Skeletal muscle satellite cell (primary cell): ENCODE results near the gene ITGB2.
"Not testable (repeated sequence)": the region's sequence is repeated elsewhere in the genome, so short reads cannot be mapped to it uniquely, and the experiment has no call there.

Experiments used
- H3K27me3 ChIP-seq: 2 replicates; pipeline ENCODE4 v1.7.0; 2013; ENCODE audit warnings: low read length; ENCODE audit not compliant: control insufficient read depth, insufficient read depth
- H3K36me3 ChIP-seq: 2 replicates; pipeline ENCODE4 v1.7.0; 2013; ENCODE audit warnings: mild to moderate bottlenecking, control low read depth, low read length; ENCODE audit not compliant: insufficient read depth
- H3K4me1 ChIP-seq: 2 replicates; pipeline ENCODE4 v1.7.0; 2013; ENCODE audit warnings: low read length; ENCODE audit not compliant: control insufficient read depth, insufficient read depth
- H3K4me2 ChIP-seq: 2 replicates; pipeline ENCODE4 v1.7.0; 2013; ENCODE audit warnings: mild to moderate bottlenecking, low read length
- H3K4me3 ChIP-seq: 2 replicates; pipeline ENCODE4 v1.7.0; 2013; ENCODE audit warnings: low read length
- H3K9ac ChIP-seq: 2 replicates; pipeline ENCODE4 v1.7.0; 2013; ENCODE audit warnings: mild to moderate bottlenecking, low read depth, low read length, moderate library complexity
- H3K9me3 ChIP-seq: replicated peaks from 2 replicates; pipeline ENCODE4 v1.7.0; 2013; ENCODE audit warnings: mild to moderate bottlenecking, control low read depth, low read length

Gene ITGB2

DNA sequence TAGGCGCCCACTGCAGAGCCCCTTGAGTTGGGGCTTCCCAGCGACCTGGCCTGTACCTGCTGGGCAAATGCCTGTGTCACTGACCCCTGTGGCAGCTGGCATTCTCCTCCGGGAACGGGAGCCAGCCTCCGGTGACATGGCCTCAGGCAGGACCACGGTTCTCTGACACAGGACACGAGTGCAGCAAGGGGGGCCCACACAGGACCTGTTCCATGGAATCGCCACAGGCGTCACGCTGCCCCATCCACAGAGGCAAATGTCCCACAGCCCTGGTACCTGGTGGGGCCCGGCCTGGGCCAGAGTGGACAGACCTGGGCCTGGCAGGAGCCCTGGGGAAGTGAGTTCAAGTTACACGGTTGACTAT lies 2.6 kb downstream of the ITGB2 start:
- Histone ChIP-seq H3K4me1 (peaks cover 12% of the 10 kb centered on the region), H3K36me3 (no peaks in the 10 kb centered on the region), H3K4me2 (no peak overlapping the region), H3K9ac (no peak overlapping the region), H3K9me3 (no peaks in the 10 kb centered on the region), H3K4me3 (no peak overlapping the region), H3K27me3 (peaks cover 23% of the 10 kb centered on the region)

DNA sequence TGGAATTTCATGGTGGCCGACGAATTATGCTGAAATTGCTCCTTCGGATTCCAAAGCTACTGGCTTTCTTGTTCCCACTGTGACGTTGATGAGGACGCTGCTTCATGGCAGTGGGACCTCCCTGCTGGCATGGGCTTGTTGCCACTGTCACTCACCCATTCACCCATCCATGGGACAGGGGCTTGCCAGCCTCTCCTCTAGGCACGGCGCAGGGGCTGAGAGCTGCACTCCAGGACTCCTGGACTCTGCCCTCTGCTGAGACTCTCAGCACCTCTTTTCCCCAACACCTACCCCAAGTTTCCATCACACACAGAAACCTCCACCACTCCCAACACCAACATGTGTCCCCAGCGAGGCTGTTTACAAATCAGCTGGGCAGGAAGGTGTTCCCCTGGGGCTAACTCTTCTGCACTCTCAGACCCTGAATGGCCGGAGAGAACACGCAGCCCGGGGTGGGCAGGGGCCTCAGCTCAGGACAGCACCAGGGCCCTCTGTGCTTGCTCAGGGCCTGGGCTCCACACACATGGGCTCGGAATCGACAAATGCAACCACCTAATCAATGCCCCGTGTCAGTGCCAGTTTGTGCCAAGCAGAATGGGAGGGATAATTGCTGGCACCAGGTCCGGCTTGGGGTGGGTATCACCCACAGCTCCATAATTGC lies 3.1 kb downstream of the ITGB2 start:
- H3K9me3 ChIP-seq = no peaks in the 10 kb centered on the region
- H3K27me3 ChIP-seq = peaks cover 23% of the 10 kb centered on the region
- peaks cover 12% of the 10 kb centered on the region for H3K4me1 ChIP-seq
- H3K9ac ChIP-seq = no peak overlapping the region
- H3K4me2 ChIP-seq = peak overlapping the region; percentile 22
- no peaks in the 10 kb centered on the region for H3K36me3 ChIP-seq
- H3K4me3 ChIP-seq = no peak overlapping the region

DNA sequence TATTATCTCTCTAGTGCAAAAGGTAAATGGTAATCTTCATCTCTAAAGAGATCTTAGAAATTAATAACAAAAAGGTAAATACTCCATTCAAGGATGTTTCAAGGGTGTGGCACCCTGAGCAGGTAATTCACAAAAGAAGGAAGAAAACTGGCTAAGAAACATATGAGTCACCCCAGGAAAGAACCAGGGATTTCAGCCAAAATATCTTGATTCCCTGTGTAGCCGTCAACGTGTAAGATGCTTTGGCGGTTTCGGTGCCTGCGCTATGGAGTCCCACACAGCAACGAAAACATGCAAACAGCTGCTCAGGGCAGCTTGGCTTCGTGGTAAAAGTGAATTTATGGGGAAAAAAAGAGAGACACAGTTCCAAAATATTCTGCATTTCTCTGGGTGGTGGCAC lies 3.7 kb downstream of the ITGB2 start:
- H3K4me2 ChIP-seq = peak overlapping the region; percentile 22
- H3K4me3 ChIP-seq = no peak overlapping the region
- no peaks in the 10 kb centered on the region for H3K36me3 ChIP-seq
- H3K4me1 ChIP-seq = peaks cover 12% of the 10 kb centered on the region
- H3K27me3 ChIP-seq = peaks cover 23% of the 10 kb centered on the region
- no peak overlapping the region for H3K9ac ChIP-seq
- no peaks in the 10 kb centered on the region for H3K9me3 ChIP-seq

DNA sequence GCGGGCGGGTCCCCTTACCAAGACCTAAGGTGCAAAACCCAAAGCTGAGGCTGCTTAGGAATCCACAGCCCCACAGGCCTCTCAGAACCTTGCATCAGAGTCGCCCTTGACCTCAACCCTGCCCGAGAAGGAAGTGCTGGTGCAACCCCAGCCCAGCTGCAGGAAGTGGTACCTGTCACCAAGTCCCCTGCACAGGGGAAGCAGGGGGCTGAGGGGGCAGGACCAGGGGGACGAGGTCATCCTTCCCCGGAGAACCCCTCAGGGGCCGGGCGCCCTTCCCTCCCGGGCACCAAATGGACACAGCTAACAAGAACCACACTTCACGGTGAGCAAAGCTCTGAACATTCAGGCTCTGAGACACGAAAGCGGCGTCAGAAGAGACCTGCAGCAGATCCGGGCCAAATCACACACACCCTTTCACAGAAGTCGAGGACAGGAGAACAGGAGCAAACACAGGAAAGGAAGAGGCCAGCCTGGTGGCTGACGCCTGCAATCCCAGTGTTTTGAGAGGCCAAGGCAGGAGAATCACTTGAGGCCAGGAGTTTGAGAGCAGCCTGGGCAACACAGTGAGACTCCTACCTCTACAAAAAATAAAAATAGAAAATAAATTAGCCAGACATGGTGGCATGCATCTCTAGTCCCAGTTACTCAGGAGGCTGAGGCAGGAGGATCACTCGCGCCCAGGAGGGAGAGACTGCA lies 6.4 kb downstream of the ITGB2 start:
- Histone ChIP-seq H3K9ac (no peak overlapping the region), H3K36me3 (no peaks in the 10 kb centered on the region), H3K27me3 (peaks cover 21% of the 10 kb centered on the region), H3K4me2 (no peak overlapping the region), H3K4me1 (peaks cover 21% of the 10 kb centered on the region), H3K4me3 (no peak overlapping the region), H3K9me3 (no peaks in the 10 kb centered on the region)

DNA sequence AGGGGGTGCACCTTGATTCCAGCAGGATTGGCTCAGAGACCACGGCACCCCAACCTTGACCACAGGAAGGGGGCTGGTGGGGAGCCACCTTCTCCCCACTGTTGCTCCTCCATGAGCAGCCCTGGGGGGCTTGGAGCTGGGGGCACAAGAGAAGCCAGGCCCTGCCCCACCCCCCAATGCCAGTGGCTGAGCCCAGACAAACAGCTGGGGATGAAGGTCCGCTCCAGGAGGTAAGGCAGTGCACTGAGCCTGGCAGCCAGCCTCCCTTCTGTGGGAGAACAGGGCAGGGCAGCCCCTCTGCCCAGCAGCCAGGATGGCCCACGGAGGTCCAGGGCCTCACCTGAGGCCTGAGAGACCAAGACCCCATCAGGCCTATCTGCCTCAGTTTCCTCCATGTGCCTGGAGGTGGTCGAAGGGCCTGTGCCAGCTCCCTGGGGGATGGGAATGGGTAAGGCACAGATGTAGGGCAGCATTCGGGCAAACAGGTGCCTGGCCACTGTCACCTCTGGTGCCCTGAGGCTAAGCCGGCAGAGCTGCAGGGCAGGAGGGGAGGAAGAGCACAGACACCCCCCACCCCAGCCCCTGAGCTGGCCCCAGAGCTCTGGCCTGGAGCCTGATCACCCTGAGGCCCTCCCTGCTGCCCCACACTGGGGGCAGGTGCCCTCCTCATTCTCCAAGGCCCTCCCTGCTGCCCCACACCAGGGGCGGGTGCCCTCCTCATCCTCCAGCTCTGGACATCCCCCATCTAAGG lies 7.1 kb downstream of the ITGB2 start:
- H3K4me1 ChIP-seq = peaks cover 21% of the 10 kb centered on the region

DNA sequence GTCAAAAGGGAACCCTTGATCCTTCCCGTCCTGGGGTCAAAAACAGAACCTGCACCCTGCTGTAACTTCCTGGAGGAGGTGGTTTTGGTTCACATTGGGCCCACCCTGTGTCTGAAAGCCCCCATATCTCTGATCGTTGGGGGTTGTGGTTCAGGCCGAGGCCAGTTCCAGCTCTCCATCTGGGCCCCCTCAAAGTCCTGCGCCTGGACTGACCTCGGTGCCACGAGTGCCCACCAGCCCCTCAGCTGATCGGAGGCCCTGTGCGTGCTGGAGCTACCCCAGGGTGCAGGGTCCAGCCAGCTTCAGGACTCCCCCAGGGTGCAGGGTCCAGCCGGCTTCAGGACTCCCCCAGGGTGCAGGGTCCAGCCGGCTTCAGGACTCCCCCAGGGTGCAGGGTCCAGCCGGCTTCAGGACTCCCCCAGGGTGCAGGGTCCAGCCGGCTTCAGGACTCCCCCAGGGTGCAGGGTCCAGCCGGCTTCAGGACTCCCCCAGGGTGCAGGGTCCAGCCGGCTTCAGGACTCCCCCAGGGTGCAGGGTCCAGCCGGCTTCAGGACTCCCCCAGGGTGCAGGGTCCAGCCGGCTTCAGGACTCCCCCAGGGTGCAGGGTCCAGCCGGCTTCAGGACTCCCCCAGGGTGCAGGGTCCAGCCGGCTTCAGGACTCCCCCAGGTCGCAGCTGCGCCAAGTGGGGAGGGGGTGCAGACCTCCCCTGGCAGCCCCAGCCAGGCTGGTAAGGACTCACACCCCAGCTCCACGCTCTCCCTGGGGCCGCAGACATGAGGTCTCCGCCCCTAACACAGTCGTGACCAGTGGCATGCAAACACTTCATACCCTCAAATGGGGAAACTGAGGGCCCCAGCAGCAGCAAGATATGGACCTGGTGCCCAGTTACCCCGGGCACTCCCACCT lies 7.9 kb downstream of the ITGB2 start:
- H3K4me3 ChIP-seq, H3K4me2 ChIP-seq, H3K9me3 ChIP-seq, H3K36me3 ChIP-seq, H3K9ac ChIP-seq: not testable (repeated sequence)
- peaks cover 19% of the 10 kb centered on the region for H3K27me3 ChIP-seq
- H3K4me1 ChIP-seq = peaks cover 20% of the 10 kb centered on the region

More for the DNA sequence above, 7.1 kb downstream of the ITGB2 start:
- Histone ChIP-seq H3K36me3 (no peaks in the 10 kb centered on the region), H3K27me3 (peaks cover 26% of the 10 kb centered on the region), H3K9ac (no peak overlapping the region), H3K4me3 (no peak overlapping the region), H3K4me2 (no peak overlapping the region), H3K9me3 (no peaks in the 10 kb centered on the region)

DNA sequence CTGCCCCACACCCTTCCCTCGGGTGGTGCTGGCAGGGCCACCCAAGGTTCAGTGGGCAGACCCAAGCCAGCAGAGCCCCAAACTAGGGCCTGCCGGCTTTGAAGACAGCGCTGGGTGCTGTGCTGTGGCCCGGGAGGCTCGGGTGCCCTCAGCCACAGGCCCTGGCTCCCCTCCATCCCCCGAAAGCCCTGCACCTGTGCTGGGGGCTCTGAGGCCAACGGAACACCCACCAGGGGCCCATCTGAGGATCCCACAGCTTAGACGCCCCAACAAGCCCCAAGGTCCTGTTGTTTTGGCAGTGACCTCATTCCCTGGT lies 8.6 kb downstream of the ITGB2 start:
- Histone ChIP-seq H3K9ac (no peak overlapping the region), H3K4me3 (no peak overlapping the region), H3K4me2 (no peak overlapping the region), H3K36me3 (no peaks in the 10 kb centered on the region), H3K4me1 (peaks cover 14% of the 10 kb centered on the region), H3K27me3 (peaks cover 16% of the 10 kb centered on the region), H3K9me3 (no peaks in the 10 kb centered on the region)

DNA sequence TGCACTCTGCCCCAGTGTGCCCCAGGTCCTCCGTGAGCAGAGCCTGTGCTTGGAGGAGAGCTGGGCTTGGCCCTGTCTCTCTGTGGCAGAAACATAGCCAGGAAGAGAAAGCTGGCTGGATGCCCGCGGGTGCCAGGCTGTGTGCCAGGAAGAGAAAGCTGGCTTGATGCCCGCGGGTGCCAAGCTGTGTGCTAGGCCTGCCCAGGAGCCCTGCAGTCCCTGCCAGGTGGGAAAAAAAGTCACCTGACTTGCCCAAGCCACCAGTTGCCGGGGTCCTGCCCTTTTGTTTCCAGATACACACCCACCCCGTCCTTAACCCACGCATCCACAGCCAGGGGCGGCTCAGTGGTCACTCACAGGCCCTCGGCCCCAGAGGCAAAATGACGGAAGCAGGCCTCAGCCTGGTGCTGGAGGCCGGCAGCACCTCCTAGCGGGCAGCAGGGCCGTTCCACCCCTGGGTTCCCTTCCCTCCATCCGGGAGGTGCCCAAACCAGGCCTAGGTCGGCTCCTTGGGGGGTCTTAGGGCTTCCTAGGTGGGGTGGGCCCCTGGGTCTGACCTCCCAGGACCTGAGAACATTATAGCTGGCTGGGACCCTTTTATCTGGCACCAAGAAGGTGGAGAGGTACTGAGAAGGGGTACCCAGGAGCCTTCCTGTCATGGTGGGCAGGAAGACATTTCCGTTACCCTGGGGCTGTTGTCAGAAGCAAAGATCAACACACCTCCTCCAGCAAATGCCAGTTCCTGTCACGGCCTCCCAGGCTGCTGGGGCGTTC lies 9.1 kb downstream of the ITGB2 start:
- no peaks in the 10 kb centered on the region for H3K9me3 ChIP-seq
- H3K4me2 ChIP-seq = no peak overlapping the region
- no peaks in the 10 kb centered on the region for H3K36me3 ChIP-seq
- H3K9ac ChIP-seq = peak overlapping the region; percentile 0
- peaks cover 19% of the 10 kb centered on the region for H3K27me3 ChIP-seq
- H3K4me1 ChIP-seq = peaks cover 9% of the 10 kb centered on the region
- no peak overlapping the region for H3K4me3 ChIP-seq

DNA sequence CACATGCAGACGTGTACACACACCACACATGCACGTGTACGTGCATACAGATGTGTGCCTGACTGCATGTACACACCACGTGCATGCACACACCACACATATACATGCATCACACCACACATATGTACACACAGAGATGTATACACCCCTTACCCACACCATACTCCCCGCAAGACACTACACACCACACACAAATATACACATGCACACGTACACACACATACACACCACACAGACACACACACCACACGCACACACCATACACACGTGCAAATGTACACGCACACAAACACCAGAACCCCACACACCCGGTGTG lies 9.7 kb downstream of the ITGB2 start:
- Histone ChIP-seq H3K4me1 (peaks cover 9% of the 10 kb centered on the region), H3K27me3 (peaks cover 22% of the 10 kb centered on the region), H3K4me3 (no peak overlapping the region), H3K9me3 (no peaks in the 10 kb centered on the region), H3K36me3 (no peaks in the 10 kb centered on the region), H3K9ac (peak overlapping the region; percentile 0), H3K4me2 (no peak overlapping the region)

DNA sequence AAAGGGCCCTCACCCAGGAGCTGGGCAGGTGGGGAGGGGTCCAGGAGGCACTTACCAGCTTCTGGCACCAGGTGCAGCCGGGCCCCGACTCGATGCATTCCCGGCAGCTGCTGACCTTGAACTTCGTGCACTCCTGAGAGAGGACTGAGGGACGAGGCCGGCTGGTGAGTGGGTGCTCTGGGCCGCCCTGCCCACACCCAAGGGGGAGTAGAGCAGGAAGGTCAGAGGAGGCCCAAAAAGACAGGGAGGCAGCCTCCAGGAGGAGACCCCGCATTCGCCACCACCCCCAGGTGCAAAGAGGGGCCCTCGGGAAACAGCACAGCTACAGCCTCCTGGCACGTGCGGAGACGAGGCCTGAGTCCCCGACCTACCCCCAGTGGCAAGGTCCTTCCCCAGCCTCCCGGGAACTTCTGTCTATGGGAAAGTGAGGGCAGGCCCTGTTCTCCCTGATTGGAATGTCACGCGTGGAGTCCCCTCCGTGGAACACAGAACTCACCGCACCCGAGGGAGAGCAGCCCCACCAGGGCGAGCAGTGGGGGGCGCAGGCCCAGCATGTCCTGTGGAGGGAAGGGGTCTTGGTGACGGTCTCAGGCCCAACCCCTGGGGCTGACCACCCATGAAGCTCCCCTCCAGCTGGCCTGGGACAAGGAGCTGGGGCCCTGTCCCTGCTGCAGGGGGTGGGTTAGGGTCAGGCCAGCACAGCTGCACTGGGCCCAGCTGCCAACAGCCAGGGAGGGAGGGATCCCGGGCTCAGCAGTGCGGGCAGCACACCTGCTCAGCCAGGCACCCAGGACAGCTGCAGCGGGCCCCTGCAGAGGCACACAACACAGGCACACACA lies 10.3 kb downstream of the ITGB2 start:
- Histone ChIP-seq H3K4me1 (peaks cover 9% of the 10 kb centered on the region), H3K9me3 (no peaks in the 10 kb centered on the region), H3K27me3 (peaks cover 22% of the 10 kb centered on the region), H3K4me2 (no peak overlapping the region), H3K4me3 (no peak overlapping the region), H3K9ac (no peak overlapping the region), H3K36me3 (no peaks in the 10 kb centered on the region)
